GM19043 (cell line): ENCODE data around the gene KIF5A.
"Not testable (repeated sequence)": the region's sequence is repeated elsewhere in the genome, so short reads cannot be mapped to it uniquely, and the experiment has no call there.

Experiments used
- ATAC-seq: cut with Tn5 transposase; IDR thresholded peaks from one replicate; pipeline ENCODE4 v1.9.1; 2021; ENCODE audit warnings: low read depth; ENCODE audit not compliant: unreplicated experiment

The KIF5A gene

DNA sequence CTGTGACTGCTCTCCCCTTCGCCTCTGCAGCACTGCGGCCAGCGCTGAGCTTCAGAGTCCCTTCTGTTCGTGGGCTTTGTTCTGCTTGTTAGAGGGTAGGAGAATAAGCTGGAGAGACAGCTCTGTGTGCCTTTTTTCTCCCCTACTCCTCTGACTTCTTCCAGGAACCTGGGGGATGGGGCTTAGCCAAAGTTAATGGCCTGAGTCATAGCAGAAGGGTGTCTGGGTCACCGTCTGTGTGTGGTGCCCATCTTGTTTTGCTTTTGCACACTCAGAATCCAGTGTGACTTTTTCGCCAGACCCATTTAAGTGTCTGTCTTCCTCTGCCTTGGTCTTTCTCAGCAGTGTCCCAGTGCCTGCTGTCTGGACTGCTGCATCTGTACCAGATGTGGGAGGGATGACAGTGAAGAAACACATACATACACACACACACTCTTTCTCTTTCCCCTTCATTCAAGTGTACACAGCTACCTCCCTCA lies 3.0 kb downstream of the KIF5A start:
- no peak for ATAC-seq

DNA sequence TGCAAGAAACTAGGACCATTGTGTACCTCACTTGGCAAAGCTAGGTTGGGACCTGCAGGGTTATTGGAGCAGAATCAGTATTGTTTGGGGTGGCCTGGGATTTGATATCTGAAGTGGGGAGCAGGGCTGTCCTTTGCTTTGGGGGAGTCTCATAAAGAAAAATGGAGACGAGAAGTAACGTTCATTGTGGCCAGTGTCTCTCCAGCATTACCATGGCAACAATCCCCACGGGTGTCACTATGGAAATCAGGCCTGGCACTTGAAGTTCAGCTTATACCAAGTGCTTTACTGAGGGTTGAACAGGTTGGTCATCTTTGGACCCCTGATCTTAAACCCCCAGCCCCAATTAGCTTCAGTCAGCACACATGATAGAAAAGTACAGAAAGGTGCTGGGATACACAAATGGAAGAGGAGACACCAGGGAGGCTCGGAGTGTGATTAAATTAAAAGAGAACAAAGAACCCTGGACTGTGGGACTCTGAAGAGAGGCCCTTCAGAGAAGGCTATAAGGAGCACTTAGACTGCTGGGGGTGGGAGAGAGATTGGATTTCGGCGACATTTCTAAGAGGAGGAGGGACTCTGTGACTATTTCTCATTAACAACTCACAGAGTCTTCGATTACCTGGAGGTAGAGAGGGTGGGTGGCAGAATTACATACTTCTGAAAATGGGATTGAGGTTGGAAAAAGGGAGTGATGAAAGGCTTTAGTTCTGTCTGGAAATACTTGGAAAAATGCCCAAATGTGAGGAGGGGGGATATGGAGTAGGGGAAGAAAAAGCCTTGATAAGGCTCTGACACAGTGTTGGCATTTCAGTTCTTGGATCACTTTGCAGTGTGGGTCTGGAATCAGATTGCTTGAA lies 3.7 kb downstream of the KIF5A start:
- ATAC-seq = no peak

DNA sequence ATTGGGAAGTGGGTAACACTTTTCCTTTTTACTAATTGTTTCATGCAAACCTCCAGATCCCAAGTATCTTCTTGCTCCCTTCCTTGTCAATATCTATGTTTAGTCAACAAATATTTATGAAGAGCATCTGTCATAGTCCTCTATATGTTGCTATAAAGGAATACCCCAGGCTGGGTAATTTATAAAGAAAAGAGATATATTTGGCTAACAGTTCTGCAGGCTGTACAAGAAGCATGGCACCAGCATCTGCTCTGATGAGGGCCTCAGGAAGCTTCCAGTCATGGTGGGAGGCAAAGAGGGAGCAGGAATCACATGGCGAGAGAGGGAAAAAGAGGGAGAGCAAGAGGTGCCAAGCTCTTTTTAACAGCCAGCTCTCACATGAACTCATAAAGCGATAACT lies 4.6 kb downstream of the KIF5A start:
- no peak for ATAC-seq

DNA sequence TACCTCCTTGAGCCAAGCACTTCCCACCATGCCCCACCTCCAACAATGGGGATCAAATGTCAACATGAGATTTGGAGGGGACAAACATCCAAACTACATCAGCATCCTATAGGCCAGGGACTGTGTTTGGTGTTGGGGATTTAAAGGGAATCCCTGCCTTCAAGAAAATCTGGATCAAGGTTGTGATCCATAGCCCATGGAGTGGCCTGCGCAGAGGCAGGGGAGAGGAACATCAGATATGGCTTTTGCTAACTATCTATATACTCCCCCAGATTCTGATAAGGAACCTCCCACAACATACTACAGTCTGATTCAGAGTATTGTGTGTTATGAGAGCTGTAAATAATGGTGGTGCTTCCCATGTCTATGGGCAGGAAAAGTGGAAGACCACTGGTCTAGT lies 5.1 kb downstream of the KIF5A start:
- ATAC-seq = no peak

DNA sequence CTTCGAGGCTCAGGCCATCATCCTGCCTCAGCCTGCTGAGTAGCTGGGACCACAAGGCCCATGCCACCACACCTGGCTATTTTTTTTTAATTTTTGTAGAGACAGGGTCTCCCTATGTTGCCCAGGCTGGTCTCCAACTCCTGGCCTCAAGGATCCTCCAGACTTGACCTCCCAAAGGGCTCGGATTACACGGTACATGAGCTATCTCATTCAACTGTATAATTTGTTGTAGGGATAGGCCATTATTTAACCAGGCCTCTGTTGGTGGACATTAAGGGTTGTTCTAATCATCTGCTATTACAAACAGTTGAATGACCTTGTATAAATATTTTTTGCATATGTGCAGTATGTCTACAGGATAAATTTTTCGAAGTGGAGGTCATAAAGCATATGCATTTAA lies 9.0 kb downstream of the KIF5A start:
- no peak for ATAC-seq

DNA sequence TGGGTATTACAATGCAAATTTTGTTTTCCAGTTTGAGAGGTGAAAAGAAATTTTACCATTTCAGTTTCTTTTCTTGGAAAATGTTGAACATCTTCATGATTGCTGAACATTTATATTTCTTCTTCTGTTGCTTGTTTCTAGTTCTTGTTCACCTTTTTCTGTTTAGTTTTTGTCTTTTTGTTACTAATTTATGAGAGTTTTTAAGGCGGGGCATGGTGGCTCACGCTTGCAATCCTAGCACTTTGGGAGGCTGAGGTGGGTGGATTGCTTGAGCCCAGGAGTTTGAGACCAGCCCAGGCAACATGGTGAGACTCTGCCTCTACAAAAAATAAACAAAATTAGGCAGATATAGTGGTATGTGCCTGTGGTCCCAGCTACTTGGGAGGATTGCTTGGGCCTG lies 10.7 kb downstream of the KIF5A start:
- ATAC-seq = no peak

DNA sequence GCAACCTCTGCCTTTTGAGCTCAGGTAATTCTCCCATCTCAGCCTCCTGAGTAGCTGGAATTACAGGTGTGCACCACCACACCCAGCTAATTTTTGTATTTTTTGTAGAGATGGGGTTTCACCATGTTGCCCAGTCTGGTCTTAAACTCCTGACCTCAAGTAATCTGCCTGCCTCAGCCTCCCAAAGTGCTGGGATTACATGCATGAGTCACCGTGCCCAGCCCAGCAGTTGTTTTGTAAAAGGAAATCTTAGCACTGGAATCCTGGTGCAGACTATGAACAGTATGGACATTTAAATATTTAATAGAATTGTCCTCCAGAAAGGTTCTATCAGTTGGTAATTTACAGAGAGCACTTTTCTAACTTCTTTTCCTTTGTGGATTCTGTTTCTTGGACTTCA lies 11.3 kb downstream of the KIF5A start:
- ATAC-seq = not testable (repeated sequence)

DNA sequence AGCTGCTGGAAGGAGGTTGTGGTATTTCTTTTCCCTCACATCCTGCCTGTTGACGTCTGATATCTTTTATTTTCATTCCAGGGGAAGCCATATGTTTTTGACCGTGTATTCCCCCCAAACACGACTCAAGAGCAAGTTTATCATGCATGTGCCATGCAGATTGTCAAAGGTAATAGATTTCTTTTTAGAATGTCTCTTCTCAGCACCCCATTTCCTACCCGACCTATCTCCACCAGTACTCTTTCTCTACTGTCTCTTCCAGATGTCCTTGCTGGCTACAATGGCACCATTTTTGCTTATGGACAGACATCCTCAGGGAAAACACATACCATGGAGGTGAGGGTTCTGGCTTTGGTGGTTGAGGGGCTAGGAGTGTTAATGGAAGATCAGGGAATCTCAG lies 13.5 kb downstream of the KIF5A start:
- no peak for ATAC-seq

DNA sequence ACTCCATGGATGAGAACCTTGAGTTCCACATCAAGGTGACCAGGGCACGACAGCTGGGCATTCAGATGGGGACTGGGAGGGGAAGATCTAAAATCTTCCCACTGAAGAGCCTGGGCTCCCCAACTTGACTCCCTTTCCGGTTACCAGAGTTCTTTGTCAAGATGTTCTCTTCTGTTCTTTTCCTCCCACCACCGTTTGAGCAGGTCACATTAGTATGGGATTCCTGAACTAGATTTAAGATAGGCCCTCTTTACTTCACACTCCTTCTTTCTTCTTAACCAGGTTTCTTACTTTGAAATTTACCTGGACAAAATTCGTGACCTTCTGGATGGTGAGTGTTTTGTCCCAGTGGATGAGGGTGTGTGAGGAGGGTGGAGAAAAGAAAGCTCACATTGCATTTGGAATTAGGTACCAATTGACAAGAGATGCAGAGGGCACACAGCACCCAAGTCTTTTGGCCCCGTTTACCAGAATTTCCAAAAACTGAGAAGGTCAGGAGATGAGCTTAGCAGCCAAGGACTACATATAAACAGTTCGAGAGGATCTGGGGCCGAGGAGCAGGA lies 14.4 kb downstream of the KIF5A start:
- no peak for ATAC-seq

DNA sequence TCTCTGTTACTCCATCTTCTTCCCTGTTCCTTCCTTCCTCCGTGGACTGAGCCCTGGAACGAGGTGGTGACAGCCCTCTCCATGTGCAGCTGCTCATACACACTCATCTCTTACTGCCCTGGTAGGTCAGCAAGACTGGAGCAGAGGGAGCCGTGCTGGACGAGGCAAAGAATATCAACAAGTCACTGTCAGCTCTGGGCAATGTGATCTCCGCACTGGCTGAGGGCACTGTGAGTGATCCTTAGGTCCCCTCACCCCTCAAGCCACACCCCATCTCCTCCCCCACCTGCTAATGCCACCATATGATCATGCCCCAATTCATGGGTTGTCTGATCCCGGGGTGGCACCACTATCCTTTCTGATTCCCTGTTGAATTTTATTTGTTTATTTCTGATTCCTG lies 19.0 kb downstream of the KIF5A start:
- ATAC-seq = no peak

DNA sequence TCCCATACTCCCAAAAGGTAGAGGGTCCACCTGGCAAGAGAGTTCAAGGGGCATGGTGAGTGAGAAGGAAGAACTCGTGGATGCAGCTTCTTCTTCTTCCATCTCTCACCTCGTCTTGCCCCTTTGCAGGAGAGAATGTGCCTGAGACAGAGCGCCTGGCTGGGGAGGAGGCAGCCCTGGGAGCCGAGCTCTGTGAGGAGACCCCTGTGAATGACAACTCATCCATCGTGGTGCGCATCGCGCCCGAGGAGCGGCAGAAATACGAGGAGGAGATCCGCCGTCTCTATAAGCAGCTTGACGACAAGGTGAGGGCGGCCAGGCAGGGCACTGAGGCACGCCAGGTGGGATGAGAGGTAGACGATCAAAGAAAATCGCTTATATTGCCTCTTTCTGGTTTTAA lies 20.0 kb downstream of the KIF5A start:
- no peak for ATAC-seq

DNA sequence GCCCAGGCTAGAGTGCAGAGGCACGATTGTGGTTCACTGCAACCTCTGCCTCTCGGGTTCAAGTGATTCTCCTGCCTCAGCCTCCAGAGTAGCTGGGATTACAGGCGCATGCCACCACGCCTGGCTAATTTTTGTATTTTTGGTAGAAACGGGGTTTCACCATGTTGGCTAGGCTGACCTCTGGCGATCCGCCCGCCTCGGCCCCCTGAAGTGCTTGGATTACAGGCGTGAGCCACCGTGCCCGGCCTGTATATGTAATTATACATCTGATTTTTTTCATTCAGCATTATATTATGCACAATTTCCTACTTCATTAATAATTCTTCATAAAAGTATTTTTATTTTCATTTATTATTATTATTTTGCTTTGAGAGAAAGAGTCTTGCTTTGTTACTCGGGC lies 20.6 kb downstream of the KIF5A start:
- not testable (repeated sequence) for ATAC-seq

DNA sequence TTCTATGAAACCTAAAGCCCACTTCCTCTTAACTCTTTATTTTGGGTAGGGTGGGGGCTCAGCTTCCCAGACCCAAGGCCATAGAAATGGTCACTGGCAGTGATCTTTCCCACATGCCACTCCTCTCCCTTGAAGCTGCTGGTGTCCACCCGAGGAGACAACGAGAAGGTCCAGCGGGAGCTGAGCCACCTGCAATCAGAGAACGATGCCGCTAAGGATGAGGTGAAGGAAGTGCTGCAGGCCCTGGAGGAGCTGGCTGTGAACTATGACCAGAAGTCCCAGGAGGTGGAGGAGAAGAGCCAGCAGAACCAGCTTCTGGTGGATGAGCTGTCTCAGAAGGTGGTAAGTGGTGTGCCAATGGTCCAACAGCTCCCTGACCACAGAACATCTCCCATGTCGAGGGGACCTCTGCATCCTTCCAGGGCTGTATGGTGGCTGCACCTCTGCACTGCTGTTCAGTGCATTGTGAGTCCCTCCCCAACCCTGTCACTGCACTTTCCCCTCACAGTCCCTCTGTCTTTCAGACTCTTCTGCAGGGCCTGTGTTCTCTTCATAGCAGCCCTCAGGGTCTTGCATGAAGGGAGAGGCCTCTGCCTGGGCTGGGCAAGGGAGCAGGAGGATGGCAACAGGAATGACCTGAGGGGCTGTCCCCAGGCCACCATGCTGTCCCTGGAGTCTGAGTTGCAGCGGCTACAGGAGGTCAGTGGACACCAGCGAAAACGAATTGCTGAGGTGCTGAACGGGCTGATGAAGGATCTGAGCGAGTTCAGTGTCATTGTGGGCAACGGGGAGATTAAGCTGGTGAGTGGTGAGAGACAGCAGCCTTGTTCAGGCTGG lies 22.3 kb downstream of the KIF5A start:
- no peak for ATAC-seq

DNA sequence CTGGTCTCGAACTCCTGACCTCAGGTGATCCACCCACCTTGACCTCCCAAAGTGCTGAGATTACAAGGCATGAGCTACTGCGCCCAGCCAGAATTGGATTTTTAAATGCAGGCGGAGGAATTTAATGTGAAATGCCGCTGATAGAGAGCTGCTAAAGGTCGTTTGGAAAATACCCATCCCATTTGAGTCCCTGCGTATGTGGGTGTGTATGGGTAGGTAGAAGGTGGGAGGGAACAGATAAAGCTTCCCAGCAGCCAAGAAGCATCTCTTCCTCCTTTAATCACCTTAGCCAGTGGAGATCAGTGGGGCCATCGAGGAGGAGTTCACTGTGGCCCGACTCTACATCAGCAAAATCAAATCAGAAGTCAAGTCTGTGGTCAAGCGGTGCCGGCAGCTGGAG lies 25.0 kb downstream of the KIF5A start:
- no peak for ATAC-seq

DNA sequence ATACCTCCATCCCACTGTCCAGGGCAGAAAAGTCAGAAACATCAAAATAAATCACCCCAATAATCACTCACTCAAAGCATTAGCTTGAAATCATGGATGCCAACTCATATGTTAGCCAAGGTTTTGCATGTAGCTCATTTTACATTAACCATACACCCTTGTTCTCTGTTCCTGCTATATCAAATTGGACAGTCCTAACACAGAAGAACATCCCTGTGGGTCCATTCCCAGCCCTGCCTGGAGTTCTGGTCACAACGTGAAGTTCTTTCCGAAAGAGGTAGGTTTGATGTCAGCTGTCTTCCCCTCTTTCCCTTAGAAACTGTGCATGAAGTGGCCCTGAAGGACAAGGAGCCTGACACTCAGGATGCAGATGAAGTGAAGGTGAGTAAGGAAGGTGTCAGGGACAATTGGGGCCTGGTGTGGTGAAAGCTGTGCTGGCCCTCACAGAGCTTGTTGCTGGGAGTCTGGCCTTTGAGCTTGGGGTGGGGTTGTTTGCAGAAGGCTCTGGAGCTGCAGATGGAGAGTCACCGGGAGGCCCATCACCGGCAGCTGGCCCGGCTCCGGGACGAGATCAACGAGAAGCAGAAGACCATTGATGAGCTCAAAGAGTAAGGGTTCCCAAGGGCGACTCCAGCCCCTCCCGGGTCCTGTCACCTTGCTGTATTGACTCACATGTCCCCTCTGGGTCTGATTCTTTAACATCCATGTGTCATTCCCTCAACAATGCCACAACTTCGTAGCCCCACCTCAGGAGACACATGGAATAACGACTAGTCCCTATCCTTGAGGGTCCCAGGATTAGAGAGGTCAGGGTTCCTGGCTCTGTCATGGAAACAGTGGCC lies 26.1 kb downstream of the KIF5A start:
- no peak for ATAC-seq

DNA sequence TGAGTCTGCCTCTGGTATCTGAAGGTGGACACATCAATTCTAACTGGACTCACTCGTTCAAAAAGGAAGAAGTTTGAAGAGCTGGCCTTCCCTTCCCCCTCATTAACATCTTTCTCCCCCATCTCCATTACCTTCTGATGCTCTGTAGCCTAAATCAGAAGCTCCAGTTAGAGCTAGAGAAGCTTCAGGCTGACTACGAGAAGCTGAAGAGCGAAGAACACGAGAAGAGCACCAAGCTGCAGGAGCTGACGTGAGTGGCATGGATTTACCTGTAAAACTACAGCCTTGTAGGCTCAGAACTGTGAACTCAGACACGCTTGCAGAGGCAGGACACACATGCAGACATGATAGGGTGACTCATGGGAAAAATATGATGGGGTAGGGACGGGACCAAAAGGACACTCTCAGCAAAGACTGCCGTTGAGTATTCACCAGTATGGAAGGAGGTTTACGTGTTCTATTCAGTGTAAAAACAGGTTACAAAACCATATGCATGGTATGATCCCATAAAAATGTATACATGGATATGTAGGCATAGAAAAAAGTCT lies 26.8 kb downstream of the KIF5A start:
- ATAC-seq = no peak

DNA sequence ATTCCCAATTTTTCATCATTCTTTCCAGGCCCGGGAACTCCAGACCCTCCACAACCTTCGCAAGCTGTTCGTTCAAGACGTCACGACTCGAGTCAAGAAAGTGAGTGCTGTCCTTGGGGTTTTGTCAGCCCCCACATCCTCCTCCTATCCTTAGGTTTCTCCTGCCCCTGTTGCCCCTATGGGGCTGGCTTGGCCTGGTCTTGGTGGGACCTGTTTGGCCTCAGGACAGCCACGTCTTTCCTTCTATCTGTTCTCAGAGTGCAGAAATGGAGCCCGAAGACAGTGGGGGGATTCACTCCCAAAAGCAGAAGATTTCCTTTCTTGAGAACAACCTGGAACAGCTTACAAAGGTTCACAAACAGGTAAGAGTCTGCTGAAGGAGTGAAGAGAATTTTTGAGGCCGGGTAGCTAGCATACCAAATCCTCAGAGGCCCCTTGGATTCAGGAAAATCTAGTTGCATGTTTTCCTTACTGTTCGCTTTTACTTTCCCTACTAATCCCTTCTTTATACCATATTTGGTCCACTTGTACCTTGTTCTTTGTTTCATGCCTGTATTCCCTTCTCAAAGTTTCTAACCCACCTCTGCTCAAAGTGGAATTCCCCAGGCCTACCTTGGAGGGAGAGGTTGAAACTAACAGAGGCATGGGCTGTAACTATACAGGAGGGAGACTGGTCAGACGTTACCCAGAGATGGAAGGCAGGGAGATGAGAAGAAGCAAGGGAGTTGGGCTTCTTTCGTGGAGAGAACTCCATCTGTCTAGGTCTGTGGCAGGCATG lies 28.3 kb downstream of the KIF5A start:
- no peak for ATAC-seq

DNA sequence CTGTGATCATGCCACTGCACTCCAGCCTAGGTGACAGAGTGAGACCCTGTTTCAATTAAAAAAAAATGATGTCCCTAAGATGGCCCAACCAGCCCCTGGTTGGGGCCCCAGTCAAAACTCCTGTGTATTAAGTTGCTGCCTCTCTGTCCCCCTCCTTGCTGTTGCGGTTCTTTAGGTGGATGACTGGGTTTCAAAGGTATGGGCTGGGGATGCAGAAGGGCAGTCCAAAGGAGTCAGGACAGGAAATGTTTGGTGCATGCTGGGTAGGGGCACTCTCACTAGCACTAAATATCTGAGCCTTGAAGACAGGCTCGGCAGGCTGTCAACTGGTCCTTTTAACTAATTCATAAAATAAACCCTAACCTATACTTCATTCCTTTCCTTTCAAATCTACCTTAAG lies 29.2 kb downstream of the KIF5A start:
- ATAC-seq = no peak

DNA sequence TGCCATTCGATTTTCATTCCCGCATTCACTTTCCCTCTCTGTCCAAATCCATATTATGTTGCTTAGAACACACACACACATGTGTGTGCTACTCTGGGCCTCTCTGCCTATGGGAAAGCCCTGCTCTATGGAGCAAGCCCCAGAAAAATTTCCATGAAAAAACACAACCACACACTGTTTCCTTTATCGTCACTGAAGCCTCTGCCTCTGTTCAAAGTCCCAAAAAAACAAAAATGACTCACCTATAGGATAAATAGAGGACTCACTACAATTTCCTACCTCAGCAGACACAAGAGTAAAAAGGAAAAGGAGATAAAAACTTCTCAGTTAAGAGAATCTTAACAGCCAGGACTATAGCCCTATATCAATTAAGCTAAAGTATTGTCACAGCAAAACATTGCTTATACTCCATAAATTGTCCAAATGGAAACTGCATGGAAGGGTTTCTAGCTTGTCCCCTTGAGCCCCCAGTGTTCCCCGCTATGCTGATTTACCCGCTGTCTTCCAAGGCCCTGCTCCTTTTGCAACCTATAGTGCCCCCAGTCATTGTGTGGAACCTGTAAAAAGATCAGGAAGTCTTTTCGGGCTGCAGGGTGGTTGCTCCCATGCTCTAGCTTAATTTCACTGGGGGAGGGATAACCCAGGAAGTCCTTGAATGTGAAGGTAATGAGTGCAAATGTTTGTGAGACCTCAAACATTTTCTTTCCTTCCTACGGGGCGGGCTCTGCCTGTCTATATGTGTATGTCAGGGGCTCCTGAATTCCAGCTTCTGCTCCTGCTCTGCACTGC lies 30.0 kb downstream of the KIF5A start:
- no peak for ATAC-seq
